ENCODE measurements around the gene ACTR2. TPM values are rescaled to one million over a fixed set of nuclear protein-coding genes. Genes with fewer than 3 reads are reported as not detected.
"Not testable (repeated sequence)": the region's sequence is repeated elsewhere in the genome, so short reads cannot be mapped to it uniquely, and the experiment has no call there.

Gene ACTR2
- total RNA-seq, 1 donor from 2014 or later, result 236 TPM

DNA sequence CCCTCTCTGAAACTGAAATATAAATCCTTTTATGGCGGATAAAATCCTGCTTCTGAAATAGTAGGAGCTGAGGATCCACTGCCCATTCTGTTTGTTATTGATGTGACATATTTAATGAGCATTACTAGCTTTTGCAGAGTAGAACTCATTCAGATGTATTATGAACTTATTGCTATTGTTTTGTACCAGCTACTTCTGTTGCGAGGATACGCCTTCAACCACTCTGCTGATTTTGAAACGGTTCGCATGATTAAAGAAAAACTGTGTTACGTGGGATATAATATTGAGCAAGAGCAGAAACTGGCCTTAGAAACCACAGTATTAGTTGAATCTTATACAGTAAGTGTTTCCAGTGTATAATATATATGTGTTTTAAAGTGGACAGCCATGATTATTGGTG lies 27.7 kb downstream of the ACTR2 start:
- no peaks in the 10 kb centered on the region for H3K27me3 ChIP-seq
- DNase-seq (no peak), ATAC-seq (peak; percentile 31)
- peaks cover 70% of the 10 kb centered on the region for H3K36me3 ChIP-seq
- no peak overlapping the region for H3K4me3 ChIP-seq
- H3K9me3 ChIP-seq, result no peaks in the 10 kb centered on the region
- H3K4me1 ChIP-seq, result no peaks in the 10 kb centered on the region
- H3K27ac ChIP-seq, result no peak overlapping the region
- TF ChIP-seq, protein P1, sequence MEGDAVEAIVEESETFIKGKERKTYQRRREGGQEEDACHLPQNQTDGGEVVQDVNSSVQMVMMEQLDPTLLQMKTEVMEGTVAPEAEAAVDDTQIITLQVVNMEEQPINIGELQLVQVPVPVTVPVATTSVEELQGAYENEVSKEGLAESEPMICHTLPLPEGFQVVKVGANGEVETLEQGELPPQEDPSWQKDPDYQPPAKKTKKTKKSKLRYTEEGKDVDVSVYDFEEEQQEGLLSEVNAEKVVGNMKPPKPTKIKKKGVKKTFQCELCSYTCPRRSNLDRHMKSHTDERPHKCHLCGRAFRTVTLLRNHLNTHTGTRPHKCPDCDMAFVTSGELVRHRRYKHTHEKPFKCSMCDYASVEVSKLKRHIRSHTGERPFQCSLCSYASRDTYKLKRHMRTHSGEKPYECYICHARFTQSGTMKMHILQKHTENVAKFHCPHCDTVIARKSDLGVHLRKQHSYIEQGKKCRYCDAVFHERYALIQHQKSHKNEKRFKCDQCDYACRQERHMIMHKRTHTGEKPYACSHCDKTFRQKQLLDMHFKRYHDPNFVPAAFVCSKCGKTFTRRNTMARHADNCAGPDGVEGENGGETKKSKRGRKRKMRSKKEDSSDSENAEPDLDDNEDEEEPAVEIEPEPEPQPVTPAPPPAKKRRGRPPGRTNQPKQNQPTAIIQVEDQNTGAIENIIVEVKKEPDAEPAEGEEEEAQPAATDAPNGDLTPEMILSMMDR (IDR thresholded peaks at IDR 0.05), result no peak
- intact Hi-C loops (cut with DNase I), result no loop called here

DNA sequence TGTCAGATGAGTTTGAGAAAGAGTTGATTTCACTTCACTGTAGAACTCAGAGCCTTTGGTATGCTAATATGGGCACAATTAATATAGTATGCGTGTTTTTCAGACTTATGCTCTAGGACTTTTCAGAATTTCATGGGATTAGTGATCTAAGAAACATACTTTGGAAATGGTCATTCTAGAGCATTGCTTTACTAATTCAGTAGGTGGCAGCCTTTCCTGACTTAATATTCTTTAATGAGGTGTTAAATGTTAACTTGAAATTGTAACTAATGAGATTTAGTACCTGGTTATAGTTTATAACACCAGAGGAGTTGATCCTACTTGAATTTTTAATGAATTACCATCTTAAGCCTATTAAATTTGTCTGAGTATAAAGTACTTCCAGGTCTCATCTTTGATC lies 28.4 kb downstream of the ACTR2 start:
- TF ChIP-seq, protein P1 (IDR thresholded peaks at IDR 0.05), result peak; percentile 16
- H3K36me3 ChIP-seq, result peaks cover 73% of the 10 kb centered on the region
- H3K27ac ChIP-seq, result no peak overlapping the region
- DNase-seq (no peak), ATAC-seq (no peak)
- no peak overlapping the region for H3K4me3 ChIP-seq
- intact Hi-C loops (cut with DNase I), result no loop called here
- H3K9me3 ChIP-seq, result no peaks in the 10 kb centered on the region
- no peaks in the 10 kb centered on the region for H3K27me3 ChIP-seq
- H3K4me1 ChIP-seq, result no peaks in the 10 kb centered on the region

DNA sequence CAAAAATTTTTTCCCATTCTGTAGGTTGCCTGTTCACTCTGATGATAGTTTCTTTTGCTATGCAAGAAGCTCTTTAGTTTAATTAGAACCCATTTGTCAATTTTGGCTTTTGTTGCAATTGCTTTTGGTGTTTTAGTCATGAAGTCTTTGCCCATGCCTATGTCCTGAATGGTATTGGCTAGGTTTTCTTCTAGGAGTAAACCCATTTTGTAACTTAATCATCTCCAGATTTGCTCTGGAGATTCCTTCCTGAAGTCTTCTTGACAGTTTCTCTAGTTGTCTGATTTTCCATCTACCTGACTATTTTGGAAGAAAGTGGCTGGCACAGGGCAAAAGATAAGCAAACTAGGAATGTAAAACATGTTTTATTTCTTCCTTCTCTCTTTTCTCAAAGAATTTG lies 30.2 kb downstream of the ACTR2 start:
- ATAC-seq; H3K4me3 ChIP-seq; H3K27me3 ChIP-seq; DNase-seq; H3K27ac ChIP-seq; H3K9me3 ChIP-seq; intact Hi-C loops (cut with DNase I); H3K4me1 ChIP-seq: not testable (repeated sequence)
- H3K36me3 ChIP-seq, result peaks cover 72% of the 10 kb centered on the region

DNA sequence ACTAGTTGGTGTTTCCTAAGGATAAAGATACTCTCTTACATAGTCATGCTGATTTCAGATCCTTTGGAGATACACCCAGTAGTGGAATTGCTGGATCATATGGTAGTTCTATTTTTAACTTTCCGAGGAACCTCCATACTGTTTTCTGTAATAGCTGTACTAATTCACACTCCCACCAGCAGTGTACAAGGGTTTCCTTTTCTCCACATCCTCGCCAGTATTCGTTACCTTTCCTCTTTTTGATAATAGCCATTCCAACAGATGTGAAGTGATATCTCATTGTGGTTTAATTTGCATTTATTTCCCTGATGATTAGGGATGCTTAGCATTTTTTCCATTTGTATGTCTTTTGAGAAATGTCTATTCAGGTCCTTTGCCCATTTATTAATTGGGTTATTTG lies 34.0 kb downstream of the ACTR2 start:
- TF ChIP-seq, protein P1 (IDR thresholded peaks at IDR 0.05), result no peak
- ATAC-seq (no peak), DNase-seq (no peak)
- H3K27me3 ChIP-seq, result no peaks in the 10 kb centered on the region
- no peaks in the 10 kb centered on the region for H3K9me3 ChIP-seq
- intact Hi-C loops (cut with DNase I), result no loop called here
- peaks cover 12% of the 10 kb centered on the region for H3K4me1 ChIP-seq
- H3K4me3 ChIP-seq, result no peak overlapping the region
- H3K36me3 ChIP-seq, result peaks cover 79% of the 10 kb centered on the region
- no peak overlapping the region for H3K27ac ChIP-seq

DNA sequence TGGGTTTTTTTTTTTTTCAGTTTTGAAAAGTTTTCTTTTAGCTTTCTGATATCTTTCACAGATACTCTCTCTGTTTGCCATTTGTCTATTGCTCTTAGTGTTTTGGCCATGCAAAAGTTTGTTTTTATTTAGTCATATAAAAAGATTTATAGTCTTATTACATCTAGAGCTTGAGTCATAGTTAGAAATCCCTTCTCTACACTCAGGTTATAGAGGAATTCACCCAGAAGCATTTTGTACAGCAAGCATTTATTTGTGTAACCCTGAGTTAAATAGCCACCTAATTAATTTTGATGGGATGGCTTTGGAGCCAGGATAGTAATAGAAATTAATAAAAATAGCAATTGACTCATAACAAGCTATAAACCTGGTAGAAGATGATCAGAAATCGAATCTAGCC lies 35.6 kb downstream of the ACTR2 start:
- Histone ChIP-seq H3K4me3 (no peak overlapping the region), H3K27me3 (no peaks in the 10 kb centered on the region), H3K4me1 (peaks cover 18% of the 10 kb centered on the region), H3K36me3 (peaks cover 92% of the 10 kb centered on the region), H3K27ac (no peak overlapping the region), H3K9me3 (no peaks in the 10 kb centered on the region)
- TF ChIP-seq, protein P1 (IDR thresholded peaks at IDR 0.05), result no peak
- ATAC-seq, result no peak
- intact Hi-C loops (cut with DNase I), result no loop called here
- no peak for DNase-seq

DNA sequence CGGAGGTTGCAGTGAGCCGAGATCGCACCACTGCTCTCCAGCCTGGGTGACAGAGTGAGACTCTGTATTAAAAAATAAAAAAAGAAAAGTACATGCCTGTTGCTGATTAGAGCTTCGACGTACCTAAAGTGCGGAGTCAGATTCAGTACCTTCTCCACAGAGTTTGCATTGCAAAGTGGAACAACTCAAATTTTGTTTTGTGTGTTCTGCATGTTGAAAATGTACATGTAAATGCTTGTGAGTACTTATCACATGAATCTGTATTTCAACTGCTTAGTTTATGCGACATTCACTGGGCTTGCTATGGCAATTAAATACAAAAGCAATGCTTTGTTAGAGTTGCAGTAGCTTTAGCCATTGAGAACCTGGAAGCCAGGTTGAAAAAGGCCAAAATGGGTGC lies 36.4 kb downstream of the ACTR2 start:
- no peak overlapping the region for H3K4me3 ChIP-seq
- no peaks in the 10 kb centered on the region for H3K9me3 ChIP-seq
- no peak for DNase-seq
- peaks cover 94% of the 10 kb centered on the region for H3K36me3 ChIP-seq
- TF ChIP-seq, protein P1 (IDR thresholded peaks at IDR 0.05), result no peak
- H3K4me1 ChIP-seq, result peaks cover 18% of the 10 kb centered on the region
- intact Hi-C loops (cut with DNase I), result no loop called here
- H3K27me3 ChIP-seq, result no peaks in the 10 kb centered on the region
- no peak overlapping the region for H3K27ac ChIP-seq
- ATAC-seq, result no peak
